Fibroblast of upper back skin (primary cell): ENCODE measurements around the gene KCNMA1.
"Not testable (repeated sequence)": the region's sequence is repeated elsewhere in the genome, so short reads cannot be mapped to it uniquely, and the experiment has no call there.

Experiments
- DNase-seq: peaks from one replicate; pipeline ENCODE4 v3.0.0-alpha.2; 2013

Gene KCNMA1

DNA sequence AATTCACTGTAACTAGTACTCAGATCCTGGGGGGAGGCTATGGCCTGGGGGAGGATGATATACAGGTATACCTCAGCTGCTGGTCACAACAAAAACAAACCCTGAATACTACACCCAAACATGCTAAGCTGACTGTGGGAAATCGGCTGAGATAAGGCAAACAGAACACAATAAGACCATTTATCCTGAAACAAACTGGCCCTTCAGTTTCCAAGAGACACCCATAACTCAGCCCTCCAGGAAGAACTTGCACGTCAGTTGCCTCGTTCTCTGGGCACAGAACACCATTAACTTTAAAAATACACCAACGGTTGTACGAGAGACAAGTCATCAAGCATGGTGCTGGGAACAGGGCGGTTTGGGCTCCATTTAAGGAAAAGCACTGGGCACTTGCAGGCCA lies 24.1 kb upstream of the KCNMA1 start:
- no peak for DNase-seq

DNA sequence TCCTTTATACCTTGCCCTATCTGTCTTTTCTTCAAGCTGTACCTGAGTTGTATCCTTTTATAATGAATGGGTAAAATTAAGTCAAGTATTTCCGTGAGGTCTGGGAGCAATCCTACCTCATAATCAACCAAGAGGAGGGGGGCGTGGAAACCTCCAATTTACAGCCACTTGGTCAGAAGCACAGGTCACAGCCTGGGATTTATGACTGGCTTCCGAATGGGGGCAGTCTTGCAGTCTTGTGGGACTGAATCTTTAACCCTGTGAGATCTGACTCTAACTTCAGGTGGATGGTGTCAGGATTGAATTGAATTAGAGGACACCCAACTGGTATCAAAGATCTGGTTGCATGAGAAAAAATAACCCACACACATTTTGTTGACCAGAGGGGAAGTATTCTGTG lies 23.5 kb upstream of the KCNMA1 start:
- DNase-seq, result no peak

DNA sequence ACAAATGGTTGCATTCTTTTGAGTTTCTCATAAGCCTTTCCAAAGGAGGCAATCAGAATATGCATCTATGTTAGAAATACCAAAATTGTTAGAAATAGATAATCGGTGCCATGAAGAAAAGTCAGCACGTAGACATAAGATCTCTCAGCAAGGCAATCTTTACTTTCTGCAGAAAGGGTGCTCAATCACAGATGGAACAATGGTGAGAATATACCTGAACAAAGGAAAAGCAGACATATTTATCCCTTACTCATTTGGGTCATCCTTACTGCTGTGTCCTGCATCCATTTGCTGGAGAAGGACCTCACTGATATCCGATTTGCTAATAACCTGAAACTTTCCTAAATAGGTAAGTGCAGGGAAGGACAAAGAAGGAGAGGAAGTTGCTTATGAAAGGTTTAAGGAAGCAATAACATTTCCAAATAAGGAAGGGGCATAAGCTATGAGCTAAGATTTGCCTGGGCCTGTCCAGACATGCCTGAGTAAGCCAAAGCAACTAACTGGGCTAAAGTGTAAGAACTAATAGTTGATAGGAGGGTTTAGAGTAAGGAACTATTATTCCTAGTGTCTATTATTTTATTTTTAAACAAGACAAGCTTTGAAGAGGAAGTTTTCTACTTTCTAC lies 21.6 kb upstream of the KCNMA1 start:
- DNase-seq, result not testable (repeated sequence)

DNA sequence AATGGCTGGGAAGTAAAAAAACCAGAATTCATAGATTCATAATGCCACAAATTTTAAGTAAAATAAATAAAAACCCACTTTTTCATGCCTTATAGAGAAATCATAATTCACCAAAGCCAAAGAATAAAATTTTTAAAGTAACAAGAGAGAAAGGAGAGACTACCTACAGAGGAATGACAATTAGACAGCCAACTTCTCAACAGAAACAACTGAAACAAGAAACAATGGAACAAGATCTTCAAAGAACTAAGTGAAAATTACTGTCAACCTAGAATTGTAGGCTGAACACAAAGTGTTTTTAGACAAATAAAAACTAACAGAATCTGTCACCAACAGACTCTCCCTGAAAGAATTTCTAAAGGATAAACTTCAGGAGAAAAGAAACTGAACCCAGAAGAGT lies 15.6 kb upstream of the KCNMA1 start:
- DNase-seq, result no peak

DNA sequence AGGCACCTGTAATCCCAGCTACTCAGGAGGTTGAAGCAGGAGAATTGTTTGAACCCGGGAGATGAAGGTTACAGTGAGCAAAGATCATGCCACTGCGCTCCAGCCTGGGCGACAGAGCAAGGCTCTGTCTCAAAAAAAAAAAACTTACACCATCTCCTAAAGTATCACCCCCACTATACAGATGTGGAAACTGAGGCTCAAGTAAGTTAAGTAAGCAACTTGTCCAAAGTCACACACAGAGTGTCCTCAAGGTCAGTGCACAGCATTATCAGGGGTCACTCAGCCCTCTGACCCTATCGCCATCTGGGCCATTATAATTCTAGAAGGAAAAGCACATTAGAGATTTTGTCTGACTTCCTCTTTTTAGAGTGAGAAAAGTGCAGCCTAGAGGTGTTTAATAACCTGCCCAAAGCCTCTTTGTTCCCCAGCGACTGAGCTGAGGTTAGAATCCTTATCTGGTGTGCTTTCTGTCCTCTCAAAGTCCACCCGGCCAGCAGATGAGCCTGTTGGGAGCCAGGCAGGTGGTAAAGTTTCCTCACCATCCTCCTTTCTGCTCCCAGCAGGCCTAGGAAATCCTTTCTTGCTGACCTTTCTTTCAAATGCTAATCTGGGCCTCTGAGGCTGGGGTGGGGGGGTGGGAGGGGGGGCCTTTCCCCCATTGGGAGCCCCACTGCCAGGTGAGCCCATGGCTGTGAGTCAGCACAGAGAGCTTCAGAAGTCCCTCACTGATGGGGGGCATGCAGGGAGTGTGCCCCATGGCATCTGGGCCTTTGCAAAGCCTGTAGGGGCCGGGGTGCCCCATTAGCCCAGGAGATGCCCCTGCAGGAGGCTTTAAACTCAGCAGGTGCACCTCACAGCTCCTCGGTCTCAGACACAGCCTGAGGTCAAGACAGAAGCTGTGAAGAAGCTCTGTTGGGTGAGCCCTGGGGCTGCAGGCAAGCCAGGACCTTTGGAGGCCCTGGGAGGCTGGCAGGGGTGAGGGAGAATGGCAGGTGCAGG lies 12.0 kb upstream of the KCNMA1 start:
- no peak for DNase-seq

DNA sequence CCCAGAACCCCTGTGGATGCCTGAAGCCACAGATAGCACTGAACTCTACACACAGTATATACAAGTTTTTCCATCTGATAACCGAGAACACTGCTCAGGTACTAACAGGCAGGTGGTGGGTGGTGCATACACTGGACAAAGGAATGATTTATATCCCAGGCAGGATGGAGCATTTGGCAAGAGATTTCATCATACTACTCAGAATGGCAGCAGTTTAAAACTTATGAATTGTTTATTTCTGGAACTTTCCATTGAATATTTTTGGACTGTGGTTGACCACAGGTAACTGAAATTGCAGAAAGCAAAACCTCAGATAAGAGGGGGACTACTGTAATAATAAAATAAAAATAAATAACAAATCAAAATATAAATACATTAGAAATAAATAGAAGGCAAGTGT lies 10.9 kb upstream of the KCNMA1 start:
- DNase-seq, result no peak

DNA sequence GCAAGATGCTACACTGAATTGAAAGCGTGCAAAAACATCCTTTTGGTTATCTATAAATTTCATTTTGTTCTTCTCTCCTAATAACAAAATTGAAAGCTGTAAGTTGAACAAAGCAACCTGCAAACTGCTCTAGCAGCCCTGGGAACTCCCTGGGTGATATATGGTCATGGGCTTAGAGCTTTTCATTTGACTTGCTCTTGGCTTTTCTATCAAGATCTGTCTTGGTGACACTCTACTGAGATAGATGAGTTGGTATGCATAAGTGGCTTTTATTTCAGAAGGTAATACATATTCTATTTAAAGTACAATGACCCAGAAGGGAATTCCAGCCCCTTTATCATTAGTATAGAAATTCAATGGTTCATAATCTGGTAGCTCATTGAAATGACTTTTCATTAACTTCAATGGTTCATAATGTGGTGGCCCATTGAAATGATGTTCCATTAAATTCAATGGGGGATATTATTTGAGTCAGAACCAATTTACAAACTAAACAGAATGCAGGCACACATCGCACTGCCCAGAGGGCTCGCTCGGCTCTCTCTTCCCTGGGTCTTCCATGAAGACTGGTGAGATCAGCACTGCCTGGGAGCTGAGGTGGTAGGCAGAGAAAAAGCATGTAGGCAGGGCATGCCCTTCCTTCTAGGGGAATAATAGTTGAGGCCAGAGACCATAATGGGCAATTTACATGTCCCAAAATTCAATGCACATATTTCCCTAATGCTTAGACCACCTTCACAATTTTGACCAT lies 10.1 kb upstream of the KCNMA1 start:
- no peak for DNase-seq

DNA sequence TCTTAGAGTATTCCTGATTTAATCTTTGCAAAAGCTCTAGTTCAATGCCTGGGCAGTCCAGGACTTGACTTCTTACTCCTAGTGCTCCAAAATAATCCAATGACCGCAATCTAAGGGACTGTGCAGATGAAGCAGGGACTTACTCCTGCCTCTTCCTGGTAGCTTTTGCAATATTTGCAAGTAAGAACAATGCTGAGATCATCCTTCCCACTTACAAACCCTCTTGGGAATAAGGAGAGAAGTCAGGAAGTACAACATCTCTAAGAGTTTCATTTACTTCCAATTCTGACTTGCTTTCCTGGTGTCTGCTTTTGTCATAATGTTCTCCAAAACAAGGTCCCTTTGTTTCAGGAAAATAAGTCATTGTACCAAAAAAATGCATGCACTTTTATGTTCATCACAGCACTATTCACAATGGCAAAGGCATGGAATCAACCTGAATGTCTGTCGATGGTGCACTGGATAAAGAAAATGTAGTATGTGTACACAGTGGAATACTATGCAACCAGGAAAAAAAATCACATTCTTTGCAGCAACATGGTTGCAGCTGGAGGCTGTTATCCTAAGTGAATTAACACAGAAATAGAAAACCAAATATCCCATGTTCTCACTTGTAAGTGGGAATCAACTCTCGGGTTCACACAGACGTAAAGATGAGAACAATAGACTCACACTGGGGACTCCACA lies 7.1 kb upstream of the KCNMA1 start:
- DNase-seq, result peak; percentile 30

DNA sequence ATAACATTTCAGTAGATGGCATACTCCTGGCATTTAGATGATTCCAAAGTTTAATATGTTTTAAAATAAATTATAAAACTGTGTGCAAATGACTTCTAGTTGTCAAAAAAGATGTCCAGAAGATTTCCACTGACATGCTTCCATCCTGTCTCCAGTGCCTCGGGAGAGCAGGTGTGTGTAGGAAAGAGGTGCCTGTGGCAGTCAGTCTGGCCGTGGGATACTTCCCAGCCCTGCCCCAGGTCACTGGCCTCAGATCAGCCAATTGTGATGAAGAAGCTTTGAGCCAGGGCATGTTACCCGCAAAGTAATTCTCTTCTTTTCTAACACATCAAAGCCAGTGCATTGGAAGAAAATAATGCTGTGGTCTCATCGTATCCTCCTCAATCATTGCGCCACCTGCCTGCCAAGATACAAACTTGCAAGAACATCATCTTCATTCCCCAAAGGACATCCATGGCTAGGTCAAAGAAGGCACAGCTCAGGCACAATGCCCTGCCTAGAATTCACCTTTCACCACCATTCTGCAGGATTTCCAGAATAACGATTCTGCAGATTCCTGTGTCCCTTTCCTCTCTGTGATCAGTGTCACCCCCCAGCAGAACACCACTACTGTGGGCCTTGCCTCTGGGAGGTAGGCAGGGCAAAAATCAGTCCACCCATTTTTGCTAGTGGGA lies 6.3 kb upstream of the KCNMA1 start:
- peak; percentile 68 for DNase-seq

DNA sequence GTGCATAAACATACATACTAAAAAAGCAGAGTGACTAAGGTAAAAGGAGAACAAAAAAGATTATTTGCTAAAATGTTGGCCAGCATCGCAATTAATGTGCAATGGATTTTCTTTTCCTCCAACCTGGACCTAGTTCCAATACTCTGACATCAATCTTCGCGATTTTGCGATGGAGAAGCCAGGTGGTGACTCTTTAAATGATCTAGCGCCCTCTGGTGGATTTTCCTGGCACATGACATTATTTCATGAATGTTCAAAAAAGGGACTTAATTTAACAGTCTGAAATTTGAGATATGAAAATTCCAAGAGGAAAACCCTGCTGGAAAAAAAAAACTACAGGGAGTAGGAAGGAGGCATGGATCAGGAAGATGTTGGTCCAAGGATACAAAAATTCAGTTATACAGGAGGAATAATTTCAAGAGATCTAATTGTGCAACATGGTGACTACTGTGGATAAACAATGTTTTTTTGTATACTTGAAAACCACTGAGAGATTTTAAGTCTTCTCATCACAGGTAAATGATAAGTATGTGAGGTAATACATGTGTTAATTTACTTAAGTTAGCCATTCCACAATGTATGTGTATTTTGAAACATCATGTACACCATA lies 4.3 kb upstream of the KCNMA1 start:
- peak; percentile 86 for DNase-seq

DNA sequence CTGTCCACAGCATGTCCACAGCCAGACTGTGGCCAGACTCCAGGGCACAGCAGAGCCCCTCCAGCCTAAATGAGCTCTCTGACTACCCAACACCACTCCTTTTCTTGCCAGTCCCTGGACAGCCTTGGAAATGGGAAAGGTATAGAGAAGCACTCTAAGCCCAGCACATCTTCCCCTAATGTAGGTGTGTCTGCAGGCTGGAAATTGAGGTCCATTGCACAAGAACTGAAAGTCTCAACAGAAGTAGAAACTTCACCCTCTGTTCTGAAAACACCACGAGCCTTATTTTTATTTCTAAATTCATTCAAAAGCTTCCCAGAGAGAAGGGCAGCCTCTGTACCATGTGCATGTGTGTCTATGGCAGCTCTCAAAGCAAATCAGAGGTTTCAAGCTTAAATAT lies 3.7 kb upstream of the KCNMA1 start:
- no peak for DNase-seq

DNA sequence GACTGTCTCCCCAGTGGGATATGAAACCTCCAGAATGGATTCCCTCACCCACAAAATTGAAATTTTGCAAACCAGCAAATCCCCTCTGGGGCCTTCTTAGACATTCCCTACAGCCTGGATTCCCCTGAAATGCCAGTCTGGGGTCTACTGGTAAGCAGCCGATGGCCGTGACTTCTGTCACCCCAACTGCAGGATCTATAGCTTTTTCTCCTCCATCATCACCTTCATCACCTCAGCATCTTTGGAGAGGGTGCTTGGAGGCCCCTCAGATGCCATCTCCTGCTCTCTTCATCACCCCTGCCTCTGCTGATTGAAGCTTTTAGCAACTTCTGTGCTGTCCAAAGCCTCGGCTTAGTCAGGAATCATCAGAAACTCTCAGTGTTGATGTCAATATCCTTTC lies 2.6 kb upstream of the KCNMA1 start:
- DNase-seq, result no peak

DNA sequence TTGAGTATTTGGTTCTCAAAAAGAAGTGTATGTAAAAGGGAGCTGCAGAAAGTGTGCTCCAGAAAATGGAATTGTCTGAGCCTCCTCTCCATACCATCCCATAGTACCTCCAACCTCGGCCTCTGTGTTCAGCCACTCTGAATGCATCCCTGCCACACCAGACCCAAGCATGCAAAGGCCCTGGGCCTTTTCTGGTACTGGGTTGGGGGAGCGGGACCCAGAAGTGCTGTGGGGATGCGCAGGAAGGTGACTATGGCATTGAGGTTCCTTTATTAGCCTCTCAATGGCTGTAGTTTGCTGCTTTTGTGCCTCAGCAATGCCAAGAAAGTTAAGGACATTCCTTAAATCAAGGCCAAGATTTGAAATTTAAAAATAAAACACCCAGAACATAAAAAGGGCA lies 2.1 kb upstream of the KCNMA1 start:
- DNase-seq, result no peak

DNA sequence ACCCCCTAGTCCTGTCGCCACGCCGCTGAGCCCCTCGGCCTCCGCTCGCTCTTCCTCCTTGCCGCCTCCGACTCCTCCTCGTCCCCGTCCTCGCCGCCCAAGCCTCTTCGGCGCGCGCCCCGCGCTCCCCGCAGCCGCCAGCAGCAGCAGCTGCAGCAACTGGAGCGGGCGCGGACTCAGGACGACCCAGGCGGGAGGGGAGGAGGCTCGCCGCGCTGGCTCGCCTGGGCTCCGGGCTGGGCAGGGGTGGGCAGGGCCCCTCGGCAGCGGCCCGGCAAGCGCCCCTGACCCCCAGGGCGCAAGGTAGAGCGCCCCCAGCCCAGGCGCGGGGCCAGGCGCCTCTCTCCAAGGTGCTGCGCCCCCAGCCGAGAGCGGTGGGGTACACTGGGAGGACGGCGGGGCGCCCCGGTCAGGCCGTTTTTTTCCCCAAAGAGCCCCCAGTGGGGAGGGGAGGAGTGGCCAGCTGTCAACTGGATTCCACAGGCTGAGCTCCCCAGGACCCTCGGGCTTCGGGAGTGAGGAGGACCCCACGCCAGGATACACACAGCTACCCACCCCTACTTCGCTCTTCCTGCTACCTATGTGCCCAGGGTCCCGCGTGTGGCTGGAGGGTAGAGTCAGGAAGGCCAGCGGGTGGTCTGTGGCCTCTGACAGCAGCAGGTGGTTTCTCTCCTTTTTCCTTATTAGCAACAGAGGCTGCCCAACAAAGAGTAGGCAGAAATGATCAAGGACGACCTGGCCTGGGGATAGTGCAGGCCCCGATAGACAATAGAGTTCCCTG lies 903 bp upstream of the KCNMA1 start:
- peak; percentile 42 for DNase-seq

DNA sequence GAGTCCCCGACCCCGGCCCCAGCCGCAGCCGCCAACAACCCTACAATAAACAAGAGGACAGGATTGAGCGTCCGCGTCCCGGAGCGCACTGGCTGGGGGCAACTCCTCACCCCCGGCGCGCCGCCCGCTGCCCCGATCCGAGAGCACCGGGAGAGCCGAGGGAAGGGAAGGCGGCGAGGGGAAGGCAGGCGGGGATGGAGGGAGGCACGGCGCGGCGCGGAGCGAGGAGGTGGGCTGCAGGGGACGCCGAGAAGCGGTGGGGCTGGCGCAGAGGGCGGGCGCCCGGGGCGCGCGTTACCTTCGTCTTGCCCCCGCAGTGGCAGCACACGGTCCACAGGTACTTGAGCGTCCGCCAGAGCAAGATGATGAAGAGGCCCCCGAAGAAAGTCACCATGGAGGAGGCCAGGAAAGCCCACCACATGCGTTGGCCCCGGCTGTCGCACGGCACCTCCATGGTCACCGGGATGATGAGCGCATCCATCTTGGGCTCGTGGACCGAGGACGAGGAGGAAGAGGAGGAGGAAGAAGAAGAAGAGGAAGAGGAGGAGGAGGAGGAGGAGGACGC lies 559 bp downstream of the KCNMA1 start:
- DNase-seq, result no peak

DNA sequence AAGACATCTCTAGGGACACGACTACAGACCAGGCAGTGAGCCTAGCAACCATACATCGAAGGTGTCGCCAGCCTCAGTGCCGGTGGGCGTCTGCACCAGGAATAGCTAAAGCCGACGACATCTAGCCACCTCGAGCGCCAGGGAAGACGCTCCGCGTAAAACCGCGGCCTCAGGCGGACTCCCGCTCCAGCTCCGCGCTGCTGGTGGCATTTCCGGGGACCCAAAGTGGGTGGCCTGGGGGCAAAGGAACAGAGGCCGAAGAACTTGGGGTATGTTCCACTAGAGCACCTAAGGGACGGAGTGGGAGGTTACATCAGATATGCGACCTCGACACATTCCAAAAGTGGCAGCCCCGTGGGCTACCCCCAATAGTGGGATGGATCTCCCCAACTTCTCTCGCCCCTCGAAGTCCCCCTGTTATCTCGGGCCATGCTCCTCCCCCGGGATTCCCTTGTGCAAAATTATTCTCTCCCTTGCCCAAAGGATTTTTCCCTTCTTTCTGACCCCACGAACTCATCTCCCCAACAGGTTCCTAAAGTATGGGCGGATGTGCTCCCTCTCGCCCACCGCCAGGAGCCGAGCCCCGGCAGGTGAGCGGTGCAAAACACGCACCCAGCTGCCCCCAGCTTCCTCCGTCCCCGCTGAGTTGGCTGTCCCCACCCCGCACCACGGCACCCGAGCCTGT lies 1.2 kb downstream of the KCNMA1 start:
- no peak for DNase-seq

DNA sequence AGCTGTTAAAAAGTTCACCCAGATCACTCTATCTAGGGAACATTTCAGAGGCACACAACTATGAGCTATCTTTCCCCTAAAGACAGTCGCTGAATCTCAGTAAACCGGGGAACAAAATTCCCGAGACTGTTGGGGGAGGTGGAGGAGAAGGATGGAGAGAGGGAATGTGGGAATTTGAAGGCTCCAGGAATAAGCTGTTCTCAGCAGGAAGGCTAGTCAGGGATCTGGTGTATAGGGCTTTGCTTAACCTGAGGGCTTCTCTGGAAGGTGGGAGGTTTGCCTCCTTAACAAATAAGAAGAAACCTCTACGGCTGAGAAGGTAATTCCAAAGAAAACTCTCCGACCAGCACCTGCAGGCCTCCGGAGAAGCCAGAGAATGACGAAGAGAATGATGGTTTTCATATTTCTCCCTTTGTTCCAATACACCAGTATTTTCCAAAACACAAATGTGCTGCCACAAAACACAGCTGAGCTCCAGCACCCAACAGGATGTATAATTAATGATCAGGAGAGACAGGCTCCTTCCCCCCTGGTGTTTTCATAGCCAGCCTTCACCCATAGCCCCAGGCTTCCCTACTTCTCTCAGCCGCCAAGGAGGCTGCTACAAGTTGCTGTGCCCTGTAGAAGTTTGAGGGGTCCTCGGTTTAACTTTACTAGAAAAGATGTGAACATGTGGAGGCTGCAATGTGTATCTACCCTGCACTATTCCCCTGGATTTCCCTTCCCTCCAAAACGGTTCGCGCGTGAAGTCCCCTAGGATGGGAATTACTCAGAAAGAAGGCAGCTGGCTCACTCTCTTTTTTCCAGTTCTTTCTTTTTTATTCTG lies 2.0 kb downstream of the KCNMA1 start:
- no peak for DNase-seq

DNA sequence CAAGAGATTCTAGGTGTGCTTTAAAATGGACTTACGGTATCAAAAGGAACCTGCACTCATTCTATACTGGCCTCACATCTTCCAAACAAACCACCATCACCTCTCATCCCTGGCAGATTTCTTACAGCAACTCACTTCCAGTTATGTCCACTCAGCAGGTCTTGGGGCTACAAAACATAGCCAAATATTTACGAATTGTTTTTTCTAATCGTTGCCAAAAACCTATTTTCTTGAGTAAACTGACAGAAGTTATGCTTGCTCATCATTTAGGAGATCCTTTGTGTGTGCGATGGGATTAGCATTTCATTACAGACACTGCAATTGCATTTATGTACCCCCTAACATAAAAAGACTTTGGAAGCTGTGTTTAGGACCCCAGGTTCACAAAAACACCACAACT lies 2.7 kb downstream of the KCNMA1 start:
- no peak for DNase-seq

DNA sequence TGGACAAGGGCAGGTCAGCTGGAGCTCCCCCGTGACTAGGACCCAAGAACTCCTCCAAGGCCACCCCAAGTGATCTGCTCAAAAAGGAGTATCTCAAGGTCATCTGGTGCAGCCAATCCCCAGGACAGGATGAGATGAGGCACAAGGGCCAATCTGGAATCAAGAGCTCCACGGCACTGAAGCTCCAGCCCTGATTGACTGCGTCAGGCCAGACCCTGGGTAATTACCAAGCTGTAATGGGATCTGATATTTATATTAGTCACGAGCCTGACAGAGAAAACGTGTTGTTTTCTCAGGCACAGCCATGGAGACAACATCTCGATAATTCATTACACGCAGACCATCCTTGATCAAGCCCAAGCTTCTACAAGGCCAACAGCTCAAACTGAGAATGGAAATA lies 4.2 kb downstream of the KCNMA1 start:
- DNase-seq, result no peak
